ENCODE data around the gene RAD9A.

RAD9A gene

GRCh38 chr11:67445515-67445914 lies 53.7 kb downstream of the RAD9A start:
- no peak for DNase-seq
